Measurements from ENCODE around the gene CADPS. TPM values are rescaled to one million over a fixed set of nuclear protein-coding genes. Genes with fewer than 3 reads are reported as not detected.

CADPS gene
- total and polyA plus RNA-seq, 9 of the 15 experiments (the other 6 are each of a cell fraction or from before 2014, with no cell fraction given) = not detected

DNA sequence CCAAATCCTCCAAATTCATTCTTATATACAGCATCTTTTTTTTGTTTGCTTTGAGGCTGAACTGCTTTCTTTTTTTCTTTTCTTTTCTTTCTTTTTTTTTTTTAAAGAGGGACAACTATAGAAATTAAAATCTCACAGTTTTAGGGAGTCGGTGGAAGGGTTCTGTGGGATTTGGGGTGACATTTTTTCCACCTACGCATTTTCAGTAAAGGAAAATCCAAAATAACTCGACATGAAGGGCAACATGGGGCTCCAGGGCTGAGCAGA is 498.8 kb downstream of the CADPS start (continued):
- TF ChIP-seq, protein P1, sequence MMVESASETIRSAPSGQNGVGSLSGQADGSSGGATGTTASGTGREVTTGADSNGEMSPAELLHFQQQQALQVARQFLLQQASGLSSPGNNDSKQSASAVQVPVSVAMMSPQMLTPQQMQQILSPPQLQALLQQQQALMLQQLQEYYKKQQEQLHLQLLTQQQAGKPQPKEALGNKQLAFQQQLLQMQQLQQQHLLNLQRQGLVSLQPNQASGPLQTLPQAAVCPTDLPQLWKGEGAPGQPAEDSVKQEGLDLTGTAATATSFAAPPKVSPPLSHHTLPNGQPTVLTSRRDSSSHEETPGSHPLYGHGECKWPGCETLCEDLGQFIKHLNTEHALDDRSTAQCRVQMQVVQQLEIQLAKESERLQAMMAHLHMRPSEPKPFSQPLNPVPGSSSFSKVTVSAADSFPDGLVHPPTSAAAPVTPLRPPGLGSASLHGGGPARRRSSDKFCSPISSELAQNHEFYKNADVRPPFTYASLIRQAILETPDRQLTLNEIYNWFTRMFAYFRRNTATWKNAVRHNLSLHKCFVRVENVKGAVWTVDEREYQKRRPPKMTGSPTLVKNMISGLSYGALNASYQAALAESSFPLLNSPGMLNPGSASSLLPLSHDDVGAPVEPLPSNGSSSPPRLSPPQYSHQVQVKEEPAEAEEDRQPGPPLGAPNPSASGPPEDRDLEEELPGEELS (CRISPR knock-in tag; IDR thresholded peaks at IDR 0.05; ENCODE audit: borderline replicate concordance) = no peak

DNA sequence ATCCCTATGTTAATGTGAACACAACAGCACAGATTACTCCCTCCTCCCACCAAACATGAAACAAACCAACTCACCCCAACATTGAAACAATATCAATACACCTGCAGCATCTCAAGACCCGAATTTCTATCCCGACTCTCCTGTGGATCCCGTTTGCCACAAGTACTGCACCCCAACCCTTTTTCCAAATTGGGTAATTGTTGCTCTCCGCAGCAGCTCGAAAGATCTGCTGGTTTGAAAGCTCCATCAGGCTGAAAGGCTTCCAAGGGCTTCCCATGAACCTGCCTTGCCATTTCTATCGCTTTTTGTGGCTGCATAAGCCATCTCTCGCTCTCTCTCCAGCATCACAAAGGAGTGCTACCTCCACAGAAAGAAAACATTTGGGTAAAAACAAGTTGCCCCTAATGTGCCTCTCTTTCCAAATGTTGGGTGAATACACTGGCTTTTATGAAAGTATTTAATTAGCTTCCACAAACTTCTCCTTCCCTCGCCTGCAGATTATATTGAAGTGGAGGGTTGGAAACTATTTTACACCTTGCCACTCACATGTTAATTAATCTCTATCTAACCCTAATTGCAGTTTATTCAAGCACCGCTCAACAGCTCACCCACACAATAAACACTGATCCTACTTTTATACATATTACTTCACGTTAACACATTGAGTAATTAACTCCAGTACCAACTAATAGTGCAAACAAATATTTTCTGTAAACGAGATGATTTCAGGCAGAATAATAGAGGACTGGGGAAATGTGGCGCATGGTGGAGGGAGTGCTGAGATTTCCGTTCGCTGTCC is 499.4 kb downstream of the CADPS start:
- Histone ChIP-seq H3K27me3 (ENCODE audit: control insufficient read depth in 2 of 2, insufficient read depth in 2 of 2, low read length in 2 of 2) (peaks cover 0 to 43% of the 10 kb centered on the region in 2 experiments; a peak in 2 of 5 replicates), H3K9me3 (replicated peaks; ENCODE audit: control insufficient read depth, insufficient read depth, low read depth, low read length) (no peaks in the 10 kb centered on the region), H3K36me3 (ENCODE audit: control insufficient read depth, insufficient read depth, low read length) (no peaks in the 10 kb centered on the region), H3K9me1 (ENCODE audit: control insufficient read depth, insufficient read depth, low read length) (no peaks in the 10 kb centered on the region), H3K9ac (ENCODE audit: insufficient read depth in 1 of 2, low read depth in 2 of 2, low read length in 2 of 2) (no peak overlapping the region), H3K4me2 (ENCODE audit: insufficient read depth, low read length) (no peak overlapping the region), H3K4me3 (no peak overlapping the region), H4K20me1 (replicated peaks; ENCODE audit: control insufficient read depth, insufficient read depth, low read length) (no peaks in the 10 kb centered on the region), H3K79me2 (ENCODE audit: control insufficient read depth, insufficient read depth, low read length) (no peaks in the 10 kb centered on the region), H3K27ac (ENCODE audit: extremely low read depth, low read depth, low read length) (no peak overlapping the region), H3K4me1 (replicated peaks in 1 of 2; ENCODE audit: control insufficient read depth in 2 of 2, insufficient read depth in 2 of 2, low read length in 2 of 2) (no peaks in the 10 kb centered on the region), H2AFZ (ENCODE audit: low read depth, low read length) (no peak overlapping the region)
- in situ Hi-C loops (cut with MboI) (no loop called here), intact Hi-C loops (cut with micrococcal nuclease) (no loop called here)
- WGBS (ENCODE audit: insufficient coverage, low coverage, missing lambda C conversion rate) = 3% methylated on average over 14 of the region's 14 CpGs
- ChIA-PET POLR2A (no interaction called here), CTCF (ENCODE audit: low intra/inter-chr PET ratio) (no interaction called here)
- FAIRE-seq (no peak), DNase-seq (ENCODE audit: extremely low read depth in 1 of 4, low spot score in 3 of 4) (no peak), ATAC-seq (no peak)
- no TSS peak for BruUV-seq (replicated peaks)
- TF ChIP-seq, protein P2, sequence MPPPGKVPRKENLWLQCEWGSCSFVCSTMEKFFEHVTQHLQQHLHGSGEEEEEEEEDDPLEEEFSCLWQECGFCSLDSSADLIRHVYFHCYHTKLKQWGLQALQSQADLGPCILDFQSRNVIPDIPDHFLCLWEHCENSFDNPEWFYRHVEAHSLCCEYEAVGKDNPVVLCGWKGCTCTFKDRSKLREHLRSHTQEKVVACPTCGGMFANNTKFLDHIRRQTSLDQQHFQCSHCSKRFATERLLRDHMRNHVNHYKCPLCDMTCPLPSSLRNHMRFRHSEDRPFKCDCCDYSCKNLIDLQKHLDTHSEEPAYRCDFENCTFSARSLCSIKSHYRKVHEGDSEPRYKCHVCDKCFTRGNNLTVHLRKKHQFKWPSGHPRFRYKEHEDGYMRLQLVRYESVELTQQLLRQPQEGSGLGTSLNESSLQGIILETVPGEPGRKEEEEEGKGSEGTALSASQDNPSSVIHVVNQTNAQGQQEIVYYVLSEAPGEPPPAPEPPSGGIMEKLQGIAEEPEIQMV (tag; conservative IDR thresholded peaks at IDR 0.05; ENCODE audit: low read depth) = no peak
- TF ChIP-seq GTF2F1 (IDR thresholded peaks at IDR 0.05; ENCODE audit: low read depth, low read length) = no peak
- TF ChIP-seq, protein P3, sequence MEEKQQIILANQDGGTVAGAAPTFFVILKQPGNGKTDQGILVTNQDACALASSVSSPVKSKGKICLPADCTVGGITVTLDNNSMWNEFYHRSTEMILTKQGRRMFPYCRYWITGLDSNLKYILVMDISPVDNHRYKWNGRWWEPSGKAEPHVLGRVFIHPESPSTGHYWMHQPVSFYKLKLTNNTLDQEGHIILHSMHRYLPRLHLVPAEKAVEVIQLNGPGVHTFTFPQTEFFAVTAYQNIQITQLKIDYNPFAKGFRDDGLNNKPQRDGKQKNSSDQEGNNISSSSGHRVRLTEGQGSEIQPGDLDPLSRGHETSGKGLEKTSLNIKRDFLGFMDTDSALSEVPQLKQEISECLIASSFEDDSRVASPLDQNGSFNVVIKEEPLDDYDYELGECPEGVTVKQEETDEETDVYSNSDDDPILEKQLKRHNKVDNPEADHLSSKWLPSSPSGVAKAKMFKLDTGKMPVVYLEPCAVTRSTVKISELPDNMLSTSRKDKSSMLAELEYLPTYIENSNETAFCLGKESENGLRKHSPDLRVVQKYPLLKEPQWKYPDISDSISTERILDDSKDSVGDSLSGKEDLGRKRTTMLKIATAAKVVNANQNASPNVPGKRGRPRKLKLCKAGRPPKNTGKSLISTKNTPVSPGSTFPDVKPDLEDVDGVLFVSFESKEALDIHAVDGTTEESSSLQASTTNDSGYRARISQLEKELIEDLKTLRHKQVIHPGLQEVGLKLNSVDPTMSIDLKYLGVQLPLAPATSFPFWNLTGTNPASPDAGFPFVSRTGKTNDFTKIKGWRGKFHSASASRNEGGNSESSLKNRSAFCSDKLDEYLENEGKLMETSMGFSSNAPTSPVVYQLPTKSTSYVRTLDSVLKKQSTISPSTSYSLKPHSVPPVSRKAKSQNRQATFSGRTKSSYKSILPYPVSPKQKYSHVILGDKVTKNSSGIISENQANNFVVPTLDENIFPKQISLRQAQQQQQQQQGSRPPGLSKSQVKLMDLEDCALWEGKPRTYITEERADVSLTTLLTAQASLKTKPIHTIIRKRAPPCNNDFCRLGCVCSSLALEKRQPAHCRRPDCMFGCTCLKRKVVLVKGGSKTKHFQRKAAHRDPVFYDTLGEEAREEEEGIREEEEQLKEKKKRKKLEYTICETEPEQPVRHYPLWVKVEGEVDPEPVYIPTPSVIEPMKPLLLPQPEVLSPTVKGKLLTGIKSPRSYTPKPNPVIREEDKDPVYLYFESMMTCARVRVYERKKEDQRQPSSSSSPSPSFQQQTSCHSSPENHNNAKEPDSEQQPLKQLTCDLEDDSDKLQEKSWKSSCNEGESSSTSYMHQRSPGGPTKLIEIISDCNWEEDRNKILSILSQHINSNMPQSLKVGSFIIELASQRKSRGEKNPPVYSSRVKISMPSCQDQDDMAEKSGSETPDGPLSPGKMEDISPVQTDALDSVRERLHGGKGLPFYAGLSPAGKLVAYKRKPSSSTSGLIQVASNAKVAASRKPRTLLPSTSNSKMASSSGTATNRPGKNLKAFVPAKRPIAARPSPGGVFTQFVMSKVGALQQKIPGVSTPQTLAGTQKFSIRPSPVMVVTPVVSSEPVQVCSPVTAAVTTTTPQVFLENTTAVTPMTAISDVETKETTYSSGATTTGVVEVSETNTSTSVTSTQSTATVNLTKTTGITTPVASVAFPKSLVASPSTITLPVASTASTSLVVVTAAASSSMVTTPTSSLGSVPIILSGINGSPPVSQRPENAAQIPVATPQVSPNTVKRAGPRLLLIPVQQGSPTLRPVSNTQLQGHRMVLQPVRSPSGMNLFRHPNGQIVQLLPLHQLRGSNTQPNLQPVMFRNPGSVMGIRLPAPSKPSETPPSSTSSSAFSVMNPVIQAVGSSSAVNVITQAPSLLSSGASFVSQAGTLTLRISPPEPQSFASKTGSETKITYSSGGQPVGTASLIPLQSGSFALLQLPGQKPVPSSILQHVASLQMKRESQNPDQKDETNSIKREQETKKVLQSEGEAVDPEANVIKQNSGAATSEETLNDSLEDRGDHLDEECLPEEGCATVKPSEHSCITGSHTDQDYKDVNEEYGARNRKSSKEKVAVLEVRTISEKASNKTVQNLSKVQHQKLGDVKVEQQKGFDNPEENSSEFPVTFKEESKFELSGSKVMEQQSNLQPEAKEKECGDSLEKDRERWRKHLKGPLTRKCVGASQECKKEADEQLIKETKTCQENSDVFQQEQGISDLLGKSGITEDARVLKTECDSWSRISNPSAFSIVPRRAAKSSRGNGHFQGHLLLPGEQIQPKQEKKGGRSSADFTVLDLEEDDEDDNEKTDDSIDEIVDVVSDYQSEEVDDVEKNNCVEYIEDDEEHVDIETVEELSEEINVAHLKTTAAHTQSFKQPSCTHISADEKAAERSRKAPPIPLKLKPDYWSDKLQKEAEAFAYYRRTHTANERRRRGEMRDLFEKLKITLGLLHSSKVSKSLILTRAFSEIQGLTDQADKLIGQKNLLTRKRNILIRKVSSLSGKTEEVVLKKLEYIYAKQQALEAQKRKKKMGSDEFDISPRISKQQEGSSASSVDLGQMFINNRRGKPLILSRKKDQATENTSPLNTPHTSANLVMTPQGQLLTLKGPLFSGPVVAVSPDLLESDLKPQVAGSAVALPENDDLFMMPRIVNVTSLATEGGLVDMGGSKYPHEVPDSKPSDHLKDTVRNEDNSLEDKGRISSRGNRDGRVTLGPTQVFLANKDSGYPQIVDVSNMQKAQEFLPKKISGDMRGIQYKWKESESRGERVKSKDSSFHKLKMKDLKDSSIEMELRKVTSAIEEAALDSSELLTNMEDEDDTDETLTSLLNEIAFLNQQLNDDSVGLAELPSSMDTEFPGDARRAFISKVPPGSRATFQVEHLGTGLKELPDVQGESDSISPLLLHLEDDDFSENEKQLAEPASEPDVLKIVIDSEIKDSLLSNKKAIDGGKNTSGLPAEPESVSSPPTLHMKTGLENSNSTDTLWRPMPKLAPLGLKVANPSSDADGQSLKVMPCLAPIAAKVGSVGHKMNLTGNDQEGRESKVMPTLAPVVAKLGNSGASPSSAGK (IDR thresholded peaks at IDR 0.05) = no peak

All from K562 (cell line).